Endothelial cell of coronary artery (primary cell): ENCODE results near the gene SMAD7. TPM values are rescaled to one million over a fixed set of nuclear protein-coding genes. Genes with fewer than 3 reads are reported as not detected.

ENCODE experiments used
- total RNA-seq: library from RNA; depleted of rRNA; stranded (reverse); fragments of >200 nt; gene quantifications from 2 replicates; pipeline ENCODE4 v1.2.3, GENCODE V29; 2014

Gene SMAD7
- total RNA-seq, result 8.4 and 42.6 TPM in 2 replicates

DNA sequence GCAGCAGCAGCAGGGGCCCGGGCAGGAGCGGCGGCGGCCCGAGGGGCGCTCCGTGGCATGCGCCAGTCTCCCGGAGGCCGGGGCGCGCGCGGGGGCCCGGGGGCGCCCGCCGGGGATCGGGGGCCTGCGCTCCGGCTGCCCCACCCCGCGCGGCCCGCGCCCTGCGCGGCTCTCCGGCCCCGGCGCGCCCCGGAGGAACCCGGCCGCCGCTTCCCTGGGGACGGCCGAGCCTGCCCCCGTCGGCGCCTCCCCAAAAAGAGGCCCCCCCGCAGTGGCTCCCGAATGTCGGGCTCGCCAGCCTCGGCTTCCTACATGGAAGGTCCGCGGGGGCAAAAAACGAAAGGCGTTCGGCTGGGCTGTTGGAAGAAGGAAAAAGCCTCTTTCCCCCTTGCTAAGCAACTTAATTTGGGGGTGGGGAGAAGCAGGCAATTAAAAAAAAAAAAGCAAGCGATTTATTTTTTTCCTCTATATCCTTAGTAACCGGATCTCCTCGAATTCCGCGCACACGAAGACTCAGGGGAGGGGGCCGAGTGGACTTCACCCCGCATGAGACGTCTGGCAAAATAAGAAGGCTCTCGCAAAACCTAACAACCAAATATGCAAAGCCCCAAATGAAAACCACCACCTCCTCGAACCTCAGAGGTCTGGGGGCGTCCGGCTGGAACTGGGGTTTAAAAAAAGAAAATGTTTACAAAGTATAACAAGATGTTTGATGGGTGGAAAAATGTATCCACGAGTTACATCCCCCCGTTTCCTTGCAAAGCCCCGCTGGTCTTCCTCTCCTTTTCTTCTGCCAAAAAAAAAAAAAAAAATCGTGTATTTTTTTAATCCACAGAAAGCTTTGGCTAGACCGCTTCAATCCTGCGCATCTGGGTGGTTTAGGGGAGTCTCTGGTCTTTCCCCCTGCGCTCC is at the start of gene SMAD7:
SMAD7 (minus strand) TSS at position 430 of the 912 bp plus-strand sequence. CDS start 541 bp downstream, outside the sequence.

